C4-2B (cell line): ENCODE data around the gene CACHD1.

Source experiments
- H3K27ac ChIP-seq: fragments of 450-650 bp; 2 replicates; pipeline ENCODE4 v1.5.1; 2017
- CTCF ChIP-seq: fragments of 450-650 bp; conservative IDR thresholded peaks from 2 replicates; pipeline ENCODE4 v1.5.1; 2017; ENCODE audit warnings: mild to moderate bottlenecking
- ZFX ChIP-seq: fragments of 450-650 bp; IDR thresholded peaks from 2 replicates; pipeline ENCODE4 v1.6.1; 2017

The CACHD1 gene

DNA sequence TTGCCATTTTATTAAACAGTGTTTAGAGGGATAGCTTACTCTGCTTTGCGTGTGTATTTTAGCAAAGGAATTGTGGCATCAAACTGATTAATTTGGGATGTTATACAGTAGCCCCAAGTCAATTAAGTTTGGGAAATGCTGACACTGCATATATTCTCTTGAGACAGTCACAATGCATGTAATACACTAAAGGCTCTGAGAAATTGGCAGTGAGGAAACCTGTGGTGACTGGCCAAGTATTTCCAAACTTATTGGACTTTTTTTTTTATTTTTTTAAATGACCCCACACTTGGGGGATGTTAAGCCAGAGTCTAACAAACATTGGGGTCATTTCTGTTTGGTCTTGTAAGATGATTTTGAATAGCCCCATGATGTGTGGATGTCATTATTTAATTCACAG is 207.6 kb downstream of the CACHD1 start:
- H3K27ac ChIP-seq, result no peak overlapping the region
- TF ChIP-seq CTCF (no peak), ZFX (no peak)

GRCh38 chr1:64678366-64678765 is 208.4 kb downstream of the CACHD1 start:
- TF ChIP-seq ZFX (no peak), CTCF (no peak)
- H3K27ac ChIP-seq, result no peak overlapping the region

DNA sequence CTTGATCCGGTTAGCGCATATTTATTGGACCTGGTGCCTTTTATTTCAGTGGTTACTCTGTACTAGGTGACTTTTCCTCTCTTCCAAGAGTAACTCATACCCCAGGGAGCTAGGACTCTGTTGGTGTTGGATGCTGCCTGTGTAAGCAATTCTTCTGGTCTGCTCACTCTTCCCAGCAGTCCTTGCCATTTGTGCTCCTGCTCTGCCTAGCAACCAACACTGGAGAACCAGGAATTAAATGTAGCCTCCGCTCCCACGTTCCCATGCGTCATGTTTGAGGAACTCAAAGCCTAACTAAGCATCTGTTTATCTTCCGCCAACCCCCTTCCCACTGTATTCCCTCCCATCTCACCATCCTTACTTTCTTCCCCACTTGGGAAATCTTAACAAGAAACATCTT is 209.2 kb downstream of the CACHD1 start:
- TF ChIP-seq ZFX (no peak), CTCF (no peak)

DNA sequence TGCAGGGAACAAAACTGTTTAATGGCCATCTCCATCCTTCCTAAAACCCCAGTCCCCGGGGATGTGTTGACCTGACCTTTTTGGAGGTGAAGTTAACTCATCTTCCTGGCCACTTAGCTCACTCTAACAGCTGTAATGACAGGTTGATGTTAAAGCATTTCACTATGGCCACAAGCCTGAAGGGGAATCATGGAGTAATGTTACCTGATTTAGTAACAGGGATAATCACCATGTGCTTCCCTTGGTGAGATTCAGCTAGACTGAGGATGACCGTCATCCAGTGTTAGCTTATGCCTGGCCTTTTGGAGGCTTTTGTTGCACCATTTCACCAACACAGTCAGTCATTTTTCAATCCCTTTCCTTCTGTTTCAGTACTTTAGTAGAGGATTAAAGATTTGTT is 210.7 kb downstream of the CACHD1 start:
- H3K27ac ChIP-seq, result no peak overlapping the region
- no peak for TF ChIP-seq CTCF
- no peak for TF ChIP-seq ZFX

More for the DNA sequence above, 209.2 kb downstream of the CACHD1 start:
- H3K27ac ChIP-seq, result no peak overlapping the region

DNA sequence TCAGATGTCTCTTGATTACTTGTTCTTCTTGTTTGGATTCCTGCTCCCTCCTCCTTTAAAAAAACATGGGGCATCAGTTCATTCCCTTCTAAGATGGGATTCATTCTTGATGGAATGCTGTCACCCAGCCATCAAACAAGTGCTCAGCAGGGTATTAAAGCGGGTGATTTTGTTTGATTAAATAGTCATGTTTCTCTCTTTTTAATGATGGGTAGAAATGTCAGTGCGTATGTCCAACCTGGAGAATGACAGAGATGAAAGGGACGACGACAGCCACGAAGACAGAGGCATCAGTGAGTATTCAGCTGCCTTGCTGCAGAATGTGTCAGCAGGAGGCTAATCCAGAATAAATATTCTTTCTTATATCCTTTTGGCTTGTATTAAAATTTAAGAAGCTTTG is 211.1 kb downstream of the CACHD1 start:
- H3K27ac ChIP-seq, result no peak overlapping the region
- no peak for TF ChIP-seq ZFX
- no peak for TF ChIP-seq CTCF

DNA sequence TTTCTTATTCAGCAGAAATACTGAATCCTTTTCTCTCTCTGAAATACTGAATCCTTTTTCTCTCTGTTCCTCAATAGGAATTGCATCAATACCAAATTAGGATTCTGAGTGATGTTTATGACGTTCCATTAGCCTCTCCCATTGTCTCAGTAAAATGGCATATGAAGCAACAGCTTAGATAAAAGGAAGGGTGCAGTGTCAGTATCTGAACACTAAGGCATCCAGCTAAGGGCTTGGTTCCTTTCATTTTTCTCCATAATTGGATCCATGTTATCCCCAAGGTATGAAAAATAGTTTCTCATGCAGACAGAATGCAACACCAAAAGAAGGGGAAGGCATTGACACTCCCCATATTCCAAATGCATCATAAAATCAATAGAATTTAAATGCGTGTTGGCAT is 213.5 kb downstream of the CACHD1 start:
- H3K27ac ChIP-seq, result no peak overlapping the region
- TF ChIP-seq ZFX, result no peak
- no peak for TF ChIP-seq CTCF

- TF ChIP-seq CTCF (no peak), ZFX (no peak)
These were observed 215.3 kb downstream of the CACHD1 start for GRCh38 chr1:64685217-64685616.

More at GRCh38 chr1:64685217-64685616, 215.3 kb downstream of the CACHD1 start:
- H3K27ac ChIP-seq, result no peak overlapping the region
